DOHH2 (cell line): ENCODE results near the gene CNTNAP5.

Source experiments
- H3F3A ChIP-seq: fragments of 200-600 bp; sonication (generic), shearing (Covaris generic); 2 replicates; pipeline ENCODE4 v1.6.0; 2016; ENCODE audit warnings: antibody characterized with exemption, mild to moderate bottlenecking; ENCODE audit not compliant: control insufficient read depth, insufficient read depth
- H3K27ac ChIP-seq: fragments of 200-600 bp; sonication (generic); 2 replicates; pipeline ENCODE4 v1.5.1; 2014; ENCODE audit warnings: low read depth, mild to moderate bottlenecking, low read length, moderate library complexity
- H3K27me3 ChIP-seq: fragments of 200-600 bp; sonication (generic); 2 replicates; pipeline ENCODE4 v1.6.1; 2014; ENCODE audit warnings: mild to moderate bottlenecking, low read length, mixed read lengths; ENCODE audit not compliant: control insufficient read depth
- H3K36me3 ChIP-seq: fragments of 200-600 bp; sonication (generic); 2 replicates; pipeline ENCODE4 v1.6.1; 2014; ENCODE audit warnings: mild to moderate bottlenecking, low read length, moderate library complexity, mixed read lengths; ENCODE audit not compliant: control insufficient read depth
- H3K4me1 ChIP-seq: fragments of 200-600 bp; sonication (generic); 2 replicates; pipeline ENCODE4 v1.6.1; 2014; ENCODE audit warnings: mild to moderate bottlenecking, low read length, mixed read lengths; ENCODE audit not compliant: control insufficient read depth
- H3K4me2 ChIP-seq: fragments of 200-600 bp; sonication (generic); 2 replicates; pipeline ENCODE4 v1.6.0; 2014; ENCODE audit warnings: mild to moderate bottlenecking, low read length, moderate library complexity
- H3K4me3 ChIP-seq: fragments of 200-600 bp; sonication (generic); 2 replicates; pipeline ENCODE4 v1.5.1; 2014; ENCODE audit warnings: mild to moderate bottlenecking, low read length, mixed read lengths
- H3K79me2 ChIP-seq: fragments of 200-600 bp; sonication (generic); 2 replicates; pipeline ENCODE4 v1.6.1; 2014; ENCODE audit warnings: mild to moderate bottlenecking, low read length, mixed read lengths; ENCODE audit not compliant: control insufficient read depth
- H3K9me2 ChIP-seq: fragments of 200-600 bp; sonication (generic); replicated peaks from 2 replicates; pipeline ENCODE4 v1.6.1; 2014; ENCODE audit warnings: mild to moderate bottlenecking, low read length, mixed read lengths; ENCODE audit not compliant: control insufficient read depth
- H3K9me3 ChIP-seq: fragments of 200-600 bp; sonication (generic); 2 replicates; pipeline ENCODE4 v1.6.1; 2014; ENCODE audit warnings: antibody characterized with exemption, low read length, mixed read lengths; ENCODE audit not compliant: control insufficient read depth, insufficient read depth
- H4K20me1 ChIP-seq: fragments of 200-600 bp; sonication (generic); 2 replicates; pipeline ENCODE4 v1.6.0; 2014; ENCODE audit warnings: low read depth, mild to moderate bottlenecking, antibody characterized with exemption, low read length, moderate library complexity; ENCODE audit not compliant: control insufficient read depth, insufficient read depth
- EZH2phosphoT487 ChIP-seq: fragments of 200-600 bp; sonication (generic); IDR thresholded peaks from 2 replicates; pipeline ENCODE4 v1.6.1; 2017; ENCODE audit warnings: borderline replicate concordance, mild to moderate bottlenecking, antibody characterized with exemption, low read length, moderate library complexity, mixed read lengths
- TF ChIP-seq, protein P1 (sequence below): fragments of 200-600 bp; sonication (generic); IDR thresholded peaks from one replicate; pipeline ENCODE4 v1.5.1; 2014; ENCODE audit warnings: antibody characterized with exemption, mild to moderate bottlenecking, low read depth, low read length; ENCODE audit not compliant: poor library complexity, severe bottlenecking

The CNTNAP5 gene

DNA sequence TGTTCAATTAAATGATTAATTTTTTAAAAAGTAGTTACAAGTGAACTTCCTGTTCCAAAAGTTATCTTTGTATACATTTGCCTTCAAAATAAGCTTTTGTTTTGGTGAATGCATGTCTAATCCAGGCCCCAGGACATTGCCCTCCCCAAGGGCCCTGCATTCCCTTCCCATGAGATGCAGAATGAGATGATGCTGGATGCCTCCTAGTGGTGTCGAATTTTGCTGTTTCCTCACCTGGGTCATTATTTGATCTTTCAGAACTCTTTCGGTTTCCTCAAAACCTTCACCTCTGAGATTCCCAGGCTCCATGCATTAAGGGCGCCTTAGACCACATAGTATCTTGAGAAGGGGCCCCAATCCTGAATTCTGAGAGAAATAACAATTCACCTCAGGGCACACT is 728.8 kb downstream of the CNTNAP5 start:
- no peak for TF ChIP-seq EZH2phosphoT487
- TF ChIP-seq, protein P1, sequence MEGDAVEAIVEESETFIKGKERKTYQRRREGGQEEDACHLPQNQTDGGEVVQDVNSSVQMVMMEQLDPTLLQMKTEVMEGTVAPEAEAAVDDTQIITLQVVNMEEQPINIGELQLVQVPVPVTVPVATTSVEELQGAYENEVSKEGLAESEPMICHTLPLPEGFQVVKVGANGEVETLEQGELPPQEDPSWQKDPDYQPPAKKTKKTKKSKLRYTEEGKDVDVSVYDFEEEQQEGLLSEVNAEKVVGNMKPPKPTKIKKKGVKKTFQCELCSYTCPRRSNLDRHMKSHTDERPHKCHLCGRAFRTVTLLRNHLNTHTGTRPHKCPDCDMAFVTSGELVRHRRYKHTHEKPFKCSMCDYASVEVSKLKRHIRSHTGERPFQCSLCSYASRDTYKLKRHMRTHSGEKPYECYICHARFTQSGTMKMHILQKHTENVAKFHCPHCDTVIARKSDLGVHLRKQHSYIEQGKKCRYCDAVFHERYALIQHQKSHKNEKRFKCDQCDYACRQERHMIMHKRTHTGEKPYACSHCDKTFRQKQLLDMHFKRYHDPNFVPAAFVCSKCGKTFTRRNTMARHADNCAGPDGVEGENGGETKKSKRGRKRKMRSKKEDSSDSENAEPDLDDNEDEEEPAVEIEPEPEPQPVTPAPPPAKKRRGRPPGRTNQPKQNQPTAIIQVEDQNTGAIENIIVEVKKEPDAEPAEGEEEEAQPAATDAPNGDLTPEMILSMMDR: no peak

DNA sequence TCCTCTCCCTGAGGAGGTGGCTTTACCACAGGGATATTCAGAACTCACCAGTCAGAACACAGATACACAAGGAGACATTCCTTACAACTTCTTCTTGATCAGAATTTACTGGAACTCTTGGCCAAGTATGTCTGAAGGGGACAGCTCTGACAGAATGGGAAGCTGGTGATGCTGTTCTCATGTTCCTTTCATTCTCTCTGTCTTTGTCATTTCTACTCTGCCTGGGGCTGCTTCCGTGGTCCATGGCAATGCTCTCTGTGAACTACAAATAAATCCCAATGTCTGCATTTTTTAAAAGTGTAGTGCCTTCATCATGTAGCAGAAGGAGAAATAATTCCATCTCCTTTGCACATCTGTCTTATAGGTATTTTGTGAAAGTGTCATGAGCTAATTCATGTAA is 730.3 kb downstream of the CNTNAP5 start:
- Histone ChIP-seq H3K27me3 (no peaks in the 10 kb centered on the region), H3K4me1 (no peaks in the 10 kb centered on the region), H3K9me2 (no peaks in the 10 kb centered on the region), H3K4me3 (no peak overlapping the region), H3K9me3 (no peaks in the 10 kb centered on the region), H3F3A (no peaks in the 10 kb centered on the region), H3K4me2 (no peak overlapping the region), H4K20me1 (no peaks in the 10 kb centered on the region), H3K36me3 (no peaks in the 10 kb centered on the region), H3K79me2 (no peaks in the 10 kb centered on the region), H3K27ac (no peak overlapping the region)
- no peak for TF ChIP-seq EZH2phosphoT487
- TF ChIP-seq, protein P1: no peak

More for the DNA sequence above, 728.8 kb downstream of the CNTNAP5 start:
- Histone ChIP-seq H3K4me2 (no peak overlapping the region), H3F3A (no peaks in the 10 kb centered on the region), H3K9me2 (no peaks in the 10 kb centered on the region), H3K4me1 (no peaks in the 10 kb centered on the region), H3K36me3 (no peaks in the 10 kb centered on the region), H3K4me3 (no peak overlapping the region), H3K9me3 (no peaks in the 10 kb centered on the region), H4K20me1 (no peaks in the 10 kb centered on the region), H3K27me3 (no peaks in the 10 kb centered on the region), H3K27ac (no peak overlapping the region), H3K79me2 (no peaks in the 10 kb centered on the region)

DNA sequence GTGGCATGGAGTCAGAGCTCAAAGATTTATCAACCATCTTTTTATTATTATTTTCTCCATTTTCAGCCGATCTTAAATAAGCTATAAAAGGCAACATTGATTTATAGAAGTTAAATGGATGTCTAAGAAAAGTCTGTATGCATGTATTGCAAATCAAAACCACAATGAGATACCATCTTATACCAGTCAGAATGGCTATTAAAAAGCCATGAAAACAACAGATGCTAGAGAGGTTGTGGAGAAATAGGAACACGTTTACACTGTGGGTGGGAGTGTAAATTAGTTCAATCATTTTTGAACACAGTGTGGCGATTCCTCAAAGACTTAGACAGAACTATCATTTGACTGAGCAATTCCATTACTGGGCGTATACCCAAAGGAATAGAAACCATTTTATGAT is 731.0 kb downstream of the CNTNAP5 start:
- Histone ChIP-seq H3F3A (no peaks in the 10 kb centered on the region), H3K4me3 (no peak overlapping the region), H3K4me2 (no peak overlapping the region), H3K27ac (no peak overlapping the region), H3K27me3 (no peaks in the 10 kb centered on the region), H4K20me1 (no peaks in the 10 kb centered on the region), H3K9me3 (no peaks in the 10 kb centered on the region), H3K79me2 (no peaks in the 10 kb centered on the region), H3K9me2 (no peaks in the 10 kb centered on the region), H3K4me1 (no peaks in the 10 kb centered on the region), H3K36me3 (no peaks in the 10 kb centered on the region)
- no peak for TF ChIP-seq EZH2phosphoT487
- TF ChIP-seq, protein P1: no peak

DNA sequence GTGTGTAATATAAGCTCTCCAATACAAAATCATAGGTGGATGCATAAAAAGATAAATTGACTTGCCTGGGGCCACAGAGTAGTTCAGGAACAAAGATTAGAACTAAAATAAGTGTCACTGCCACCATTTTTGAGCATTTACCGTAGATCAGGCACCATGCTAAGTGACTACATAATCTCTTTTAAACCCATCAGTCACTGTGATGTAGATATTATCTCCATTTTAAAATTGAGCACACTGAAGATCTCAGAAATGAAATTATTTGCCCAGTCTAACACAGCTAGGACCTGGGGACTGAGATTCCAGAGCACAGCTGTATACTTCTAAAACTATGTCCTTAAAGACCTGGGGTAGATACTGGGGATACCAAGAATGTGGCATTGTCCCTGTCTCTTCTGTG is 737.3 kb downstream of the CNTNAP5 start:
- Histone ChIP-seq H3K79me2 (no peaks in the 10 kb centered on the region), H3K27me3 (no peaks in the 10 kb centered on the region), H3K9me3 (no peaks in the 10 kb centered on the region), H4K20me1 (no peaks in the 10 kb centered on the region), H3K4me2 (no peak overlapping the region), H3F3A (no peaks in the 10 kb centered on the region), H3K4me1 (no peaks in the 10 kb centered on the region), H3K36me3 (no peaks in the 10 kb centered on the region), H3K9me2 (no peaks in the 10 kb centered on the region), H3K27ac (no peak overlapping the region), H3K4me3 (no peak overlapping the region)
- TF ChIP-seq, protein P1: no peak
- TF ChIP-seq EZH2phosphoT487: no peak
